ENCODE results near the gene UCP2.

DNA sequence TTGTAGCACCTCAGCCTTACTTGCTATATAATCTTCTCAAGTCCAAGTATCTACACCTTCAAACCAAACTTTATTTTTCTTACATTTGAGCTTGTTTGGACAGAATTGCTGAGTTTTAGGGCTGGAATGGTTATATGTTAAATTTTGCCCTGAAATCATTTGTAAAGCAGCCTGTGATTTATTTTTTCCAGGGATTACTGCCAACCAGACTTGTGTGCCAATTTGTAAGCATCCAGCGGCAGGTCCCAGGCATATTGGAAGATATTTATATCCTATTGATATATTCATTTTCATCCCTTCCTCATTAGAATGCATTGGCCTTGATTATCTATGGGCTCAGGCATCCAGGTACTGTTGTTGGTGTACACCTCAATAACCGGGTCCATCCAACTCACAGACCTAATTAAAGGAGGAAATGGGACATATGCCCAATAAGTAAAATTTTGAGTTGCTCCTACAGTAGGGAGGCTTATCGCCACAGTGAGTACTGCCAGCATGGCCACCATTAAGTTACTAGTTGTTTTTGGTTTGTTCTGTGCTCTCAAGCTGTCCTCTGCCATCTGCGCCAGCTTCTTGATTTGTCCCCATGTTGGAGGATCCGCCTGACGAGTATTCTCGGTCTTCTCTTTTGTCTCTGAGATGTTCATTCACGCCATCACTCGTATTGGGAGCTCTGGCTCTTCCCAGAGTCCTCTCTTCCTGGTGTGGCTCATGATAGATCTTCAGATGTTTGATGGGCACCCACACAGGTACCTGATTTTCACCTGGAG is 41.7 kb downstream of the UCP2 start:
- TF ChIP-seq, protein P1, sequence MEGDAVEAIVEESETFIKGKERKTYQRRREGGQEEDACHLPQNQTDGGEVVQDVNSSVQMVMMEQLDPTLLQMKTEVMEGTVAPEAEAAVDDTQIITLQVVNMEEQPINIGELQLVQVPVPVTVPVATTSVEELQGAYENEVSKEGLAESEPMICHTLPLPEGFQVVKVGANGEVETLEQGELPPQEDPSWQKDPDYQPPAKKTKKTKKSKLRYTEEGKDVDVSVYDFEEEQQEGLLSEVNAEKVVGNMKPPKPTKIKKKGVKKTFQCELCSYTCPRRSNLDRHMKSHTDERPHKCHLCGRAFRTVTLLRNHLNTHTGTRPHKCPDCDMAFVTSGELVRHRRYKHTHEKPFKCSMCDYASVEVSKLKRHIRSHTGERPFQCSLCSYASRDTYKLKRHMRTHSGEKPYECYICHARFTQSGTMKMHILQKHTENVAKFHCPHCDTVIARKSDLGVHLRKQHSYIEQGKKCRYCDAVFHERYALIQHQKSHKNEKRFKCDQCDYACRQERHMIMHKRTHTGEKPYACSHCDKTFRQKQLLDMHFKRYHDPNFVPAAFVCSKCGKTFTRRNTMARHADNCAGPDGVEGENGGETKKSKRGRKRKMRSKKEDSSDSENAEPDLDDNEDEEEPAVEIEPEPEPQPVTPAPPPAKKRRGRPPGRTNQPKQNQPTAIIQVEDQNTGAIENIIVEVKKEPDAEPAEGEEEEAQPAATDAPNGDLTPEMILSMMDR (IDR thresholded peaks at IDR 0.05; ENCODE audit: extremely low read depth in 1 of 2, insufficient read depth in 1 of 2, low read depth in 1 of 2, low read length in 2 of 2), result no peak
- TF ChIP-seq EZH2 (IDR thresholded peaks at IDR 0.05; ENCODE audit: borderline replicate concordance, low read depth, low read length, severe bottlenecking) (no peak), POLR2A (IDR thresholded peaks at IDR 0.05; ENCODE audit: low read depth, low read length) (no peak), POLR2AphosphoS5 (IDR thresholded peaks at IDR 0.05; ENCODE audit: insufficient read depth, low read depth, low read length) (no peak), MYC (IDR thresholded peaks at IDR 0.05; ENCODE audit: low read depth, low read length) (no peak), FOS (IDR thresholded peaks at IDR 0.05; ENCODE audit: borderline replicate concordance, insufficient read depth, low read length) (no peak), JUN (IDR thresholded peaks at IDR 0.05; ENCODE audit: borderline replicate concordance, insufficient read depth, insufficient read length, low read depth) (no peak)
- TF ChIP-seq, protein P2, sequence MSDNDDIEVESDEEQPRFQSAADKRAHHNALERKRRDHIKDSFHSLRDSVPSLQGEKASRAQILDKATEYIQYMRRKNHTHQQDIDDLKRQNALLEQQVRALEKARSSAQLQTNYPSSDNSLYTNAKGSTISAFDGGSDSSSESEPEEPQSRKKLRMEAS (IDR thresholded peaks at IDR 0.05; ENCODE audit: insufficient read depth, insufficient read length), result no peak
